Measurements from ENCODE around the gene AQR. TPM values are rescaled to one million over a fixed set of nuclear protein-coding genes. Genes with fewer than 3 reads are reported as not detected.

AQR gene
- total and polyA plus RNA-seq, 2 of the 13 experiments (the other 11 are each of a cell fraction or from before 2014, with no cell fraction given), result 18.7 to 31.3 TPM

- H3K79me2 ChIP-seq (ENCODE audit: insufficient read depth, low read length), result peaks cover 45% of the 10 kb centered on the region
- peaks cover 45% of the 10 kb centered on the region for H3K4me1 ChIP-seq (ENCODE audit: insufficient read depth, low read length)
- intact Hi-C loops (cut with micrococcal nuclease; ENCODE audit: unreplicated experiment), result loop anchor here (1.0 kb wide), 1 partner anchor 19 kb away; the partner anchor contains the start of gene AQR
- DNase-seq (ENCODE audit: low spot score) (peak; percentile 64), FAIRE-seq (peak; percentile 37), ATAC-seq (peak; percentile 92)
- H3K4me3 ChIP-seq (replicated peaks in 1 of 3; ENCODE audit: insufficient read depth in 1 of 3, low read depth in 2 of 3, low read length in 3 of 3), result peak within 1 kb of the TSS; percentile 70 to 95 (median 76)
- TSS peak; percentile 93 for BruUV-seq (replicated peaks)
- H3K27me3 ChIP-seq (ENCODE audit: control insufficient read depth in 1 of 2, insufficient read depth in 2 of 2, low read length in 2 of 2), result no peaks in the 10 kb centered on the region; a peak in 2 of 5 replicates
- peak within 1 kb of the TSS; percentile 98 for H3K9ac ChIP-seq (ENCODE audit: insufficient read depth, low read depth, low read length)
- H3K4me2 ChIP-seq (ENCODE audit: low read depth, low read length), result peak within 1 kb of the TSS; percentile 87
- ChIA-PET CTCF (ENCODE audit: low intra/inter-chr PET ratio, low total read pairs) (no interaction called here), POLR2A (interaction anchor here (0.7 to 3.3 kb wide), 11 partner anchors 12 to 645 kb away, joined by 3 to 125 read pairs (median 5); partner anchors contain the start of genes AQR, DPH6, NOP10 and NUTM1)
- in situ Hi-C loops (cut with HindIII; ENCODE audit: extremely low pct_ligation_motif_present, low pct_unique_long_range_greater_than_20kb), result no loop called here
- peaks cover 30% of the 10 kb centered on the region for H4K20me1 ChIP-seq (ENCODE audit: insufficient read depth, low read length)
- peak within 1 kb of the TSS; percentile 97 for H2AFZ ChIP-seq (ENCODE audit: low read length)
- 3% methylated on average over 25 of the region's 60 CpGs for WGBS (ENCODE audit: low lambda C conversion rate)
- peaks cover 0 to 11% of the 10 kb centered on the region in 2 experiments; a peak in 3 of 5 replicates for H3K36me3 ChIP-seq (replicated peaks in 1 of 2; ENCODE audit: control insufficient read depth in 1 of 2, insufficient read depth in 2 of 2, low read length in 2 of 2)
- no peaks in the 10 kb centered on the region for H3K9me3 ChIP-seq (ENCODE audit: low read length)
- H3K27ac ChIP-seq (ENCODE audit: extremely low read length, insufficient read depth, low read length), result peak within 1 kb of the TSS; percentile 96
- peak; percentile 45; the same call in 1 of the 2 replicates for TF ChIP-seq CREM (IDR thresholded peaks at IDR 0.05)
- no peak for TF ChIP-seq CREM (CRISPR knock-in tag; IDR thresholded peaks at IDR 0.05)
- TF ChIP-seq POLR2AphosphoS2 (IDR thresholded peaks at IDR 0.05; ENCODE audit: low read depth, low read length), result no peak
- peak; percentile 96 for TF ChIP-seq POLR2G (IDR thresholded peaks at IDR 0.05; ENCODE audit: low read depth, low read length)
- TF ChIP-seq ZSCAN12 (CRISPR knock-in tag; IDR thresholded peaks at IDR 0.05), result no peak
- peak; percentile 79; the same call in 1 of the 2 replicates for TF ChIP-seq FIP1L1 (IDR thresholded peaks at IDR 0.05; ENCODE audit: borderline replicate concordance, insufficient read depth, low read depth, low read length)
- peak; percentile 15; the same call in 1 of the 2 replicates for TF ChIP-seq AKAP8 (CRISPR knock-in tag; IDR thresholded peaks at IDR 0.05)
- TF ChIP-seq HMG20B (CRISPR knock-in tag; conservative IDR thresholded peaks at IDR 0.05), result no peak; the same call in 1 of the 2 replicates
- peak; percentile 93 for TF ChIP-seq THAP11 (CRISPR knock-in tag; IDR thresholded peaks at IDR 0.05)
- TF ChIP-seq ZNF44 (CRISPR knock-in tag; IDR thresholded peaks at IDR 0.05), result no peak
- TF ChIP-seq XRCC5 (optimal IDR thresholded peaks at IDR 0.05; ENCODE audit: low read length), result peak; percentile 89
- TF ChIP-seq E2F5 (CRISPR knock-in tag; conservative IDR thresholded peaks at IDR 0.05), result peak; percentile 70
- TF ChIP-seq ATM (IDR thresholded peaks at IDR 0.05; ENCODE audit: borderline replicate concordance), result no peak
- TF ChIP-seq PATZ1 (CRISPR knock-in tag; IDR thresholded peaks at IDR 0.05), result peak; percentile 80
- peak; percentile 85 for TF ChIP-seq PHF21A (CRISPR knock-in tag; IDR thresholded peaks at IDR 0.05)
- TF ChIP-seq ZSCAN20 (CRISPR knock-in tag; IDR thresholded peaks at IDR 0.05; ENCODE audit: borderline replicate concordance), result peak; percentile 93
- peak; percentile 89 for TF ChIP-seq ETS1 (CRISPR knock-in tag; IDR thresholded peaks at IDR 0.05)
- TF ChIP-seq SP4 (CRISPR knock-in tag; IDR thresholded peaks at IDR 0.05), result peak; percentile 85
- peak; percentile 82 for TF ChIP-seq ZC3H13 (CRISPR knock-in tag; IDR thresholded peaks at IDR 0.05)
- TF ChIP-seq EED (CRISPR knock-in tag; IDR thresholded peaks at IDR 0.05), result 0 out of 2 replicates have a peak, but pooled peaks have one; percentile 47
- 0 out of 2 replicates have a peak, but pooled peaks have one; percentile 71 for TF ChIP-seq ZNF572 (CRISPR knock-in tag; IDR thresholded peaks at IDR 0.05)
Observed at GRCh38 chr15:34988027-34988902, 18.7 kb upstream of the AQR start, which contains the start of gene ZNF770. Gene ZNF770, minus strand, starts transcription at chr15:34988287. Its CDS starts 4,853 bp downstream, at chr15:34983434.
